ENCODE results near the gene OTUD3. TPM values are rescaled to one million over a fixed set of nuclear protein-coding genes. Genes with fewer than 3 reads are reported as not detected.

The OTUD3 gene
- total and polyA plus RNA-seq, 9 of the 15 experiments (the other 6 are each of a cell fraction or from before 2014, with no cell fraction given) = 2.0 to 16.6 (median 11.0) TPM

DNA sequence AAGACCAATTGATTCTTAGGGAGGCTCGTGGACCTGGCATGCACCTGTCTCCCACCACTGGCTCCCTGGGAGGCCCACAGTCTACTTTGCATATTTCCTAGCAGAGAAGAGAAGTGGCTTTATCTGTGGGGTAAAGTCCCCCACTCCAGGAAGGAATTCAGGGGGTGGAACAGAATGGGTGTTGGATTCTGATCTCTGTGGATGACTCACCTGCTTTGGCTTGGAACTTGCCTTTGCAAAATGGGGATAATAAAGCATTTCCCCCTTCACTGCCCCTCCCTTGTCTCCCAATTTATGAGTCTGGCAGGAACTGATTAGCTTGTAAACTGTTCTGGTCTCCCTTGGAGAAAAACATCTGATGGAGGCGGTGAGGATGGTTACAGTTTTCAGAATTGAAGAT, 21.2 kb upstream of the OTUD3 start (continued):
- TF ChIP-seq, protein P1, sequence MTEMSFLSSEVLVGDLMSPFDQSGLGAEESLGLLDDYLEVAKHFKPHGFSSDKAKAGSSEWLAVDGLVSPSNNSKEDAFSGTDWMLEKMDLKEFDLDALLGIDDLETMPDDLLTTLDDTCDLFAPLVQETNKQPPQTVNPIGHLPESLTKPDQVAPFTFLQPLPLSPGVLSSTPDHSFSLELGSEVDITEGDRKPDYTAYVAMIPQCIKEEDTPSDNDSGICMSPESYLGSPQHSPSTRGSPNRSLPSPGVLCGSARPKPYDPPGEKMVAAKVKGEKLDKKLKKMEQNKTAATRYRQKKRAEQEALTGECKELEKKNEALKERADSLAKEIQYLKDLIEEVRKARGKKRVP (CRISPR knock-in tag; IDR thresholded peaks at IDR 0.05) = no peak
- TF ChIP-seq TBL1XR1 (IDR thresholded peaks at IDR 0.05; ENCODE audit: low read length in 2 of 2) = no peak
- no peak for TF ChIP-seq ZFX (CRISPR knock-in tag; IDR thresholded peaks at IDR 0.05)
- TF ChIP-seq, protein P2, sequence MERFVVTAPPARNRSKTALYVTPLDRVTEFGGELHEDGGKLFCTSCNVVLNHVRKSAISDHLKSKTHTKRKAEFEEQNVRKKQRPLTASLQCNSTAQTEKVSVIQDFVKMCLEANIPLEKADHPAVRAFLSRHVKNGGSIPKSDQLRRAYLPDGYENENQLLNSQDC (CRISPR knock-in tag; IDR thresholded peaks at IDR 0.05) = no peak
- TF ChIP-seq ZNF79 (CRISPR knock-in tag; IDR thresholded peaks at IDR 0.05; ENCODE audit: low read depth) = no peak
- no peak for TF ChIP-seq TOE1 (IDR thresholded peaks at IDR 0.05; ENCODE audit: borderline replicate concordance)
- TF ChIP-seq TOE1 (CRISPR knock-in tag; IDR thresholded peaks at IDR 0.05; ENCODE audit: borderline replicate concordance, low read depth) = no peak
- TF ChIP-seq ZKSCAN3 (CRISPR knock-in tag; IDR thresholded peaks at IDR 0.05) = no peak
- TF ChIP-seq RBM17 (IDR thresholded peaks at IDR 0.05; ENCODE audit: borderline replicate concordance, low read depth, low read length) = no peak
- TF ChIP-seq ESRRA (IDR thresholded peaks at IDR 0.05; ENCODE audit: borderline replicate concordance, low read depth) = no peak
- TF ChIP-seq RCOR1 (IDR thresholded peaks at IDR 0.05; ENCODE audit: borderline replicate concordance in 1 of 2, low read depth in 2 of 2, low read length in 2 of 2) = peak in 1 of 2 experiments; percentile 60; a peak in 1 of 4 replicates
- peak; percentile 61; the same call in 1 of the 2 replicates for TF ChIP-seq EP300 (IDR thresholded peaks at IDR 0.05; ENCODE audit: low read length)
- TF ChIP-seq TEAD1 (CRISPR knock-in tag; IDR thresholded peaks at IDR 0.05) = no peak; a peak in 1 of 4 replicates
- TF ChIP-seq CBFA2T2 (conservative IDR thresholded peaks at IDR 0.05) = peak; percentile 86
- TF ChIP-seq CTBP1 (IDR thresholded peaks at IDR 0.05; ENCODE audit: borderline replicate concordance) = no peak
- TF ChIP-seq FOXM1 (IDR thresholded peaks at IDR 0.05; ENCODE audit: low read depth) = no peak
- TF ChIP-seq FOXM1 (CRISPR knock-in tag; IDR thresholded peaks at IDR 0.05; ENCODE audit: low read depth) = no peak
- TF ChIP-seq POLR2B (IDR thresholded peaks at IDR 0.05; ENCODE audit: low read depth, partially characterized antibody) = no peak
- TF ChIP-seq SNIP1 (IDR thresholded peaks at IDR 0.05; ENCODE audit: low read depth) = no peak
- TF ChIP-seq, protein P3, sequence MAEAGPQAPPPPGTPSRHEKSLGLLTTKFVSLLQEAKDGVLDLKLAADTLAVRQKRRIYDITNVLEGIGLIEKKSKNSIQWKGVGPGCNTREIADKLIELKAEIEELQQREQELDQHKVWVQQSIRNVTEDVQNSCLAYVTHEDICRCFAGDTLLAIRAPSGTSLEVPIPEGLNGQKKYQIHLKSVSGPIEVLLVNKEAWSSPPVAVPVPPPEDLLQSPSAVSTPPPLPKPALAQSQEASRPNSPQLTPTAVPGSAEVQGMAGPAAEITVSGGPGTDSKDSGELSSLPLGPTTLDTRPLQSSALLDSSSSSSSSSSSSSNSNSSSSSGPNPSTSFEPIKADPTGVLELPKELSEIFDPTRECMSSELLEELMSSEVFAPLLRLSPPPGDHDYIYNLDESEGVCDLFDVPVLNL (CRISPR knock-in tag; IDR thresholded peaks at IDR 0.05; ENCODE audit: low read depth) = no peak
- no peak for TF ChIP-seq STAT5B (CRISPR knock-in tag; IDR thresholded peaks at IDR 0.05)
- TF ChIP-seq, protein P4, sequence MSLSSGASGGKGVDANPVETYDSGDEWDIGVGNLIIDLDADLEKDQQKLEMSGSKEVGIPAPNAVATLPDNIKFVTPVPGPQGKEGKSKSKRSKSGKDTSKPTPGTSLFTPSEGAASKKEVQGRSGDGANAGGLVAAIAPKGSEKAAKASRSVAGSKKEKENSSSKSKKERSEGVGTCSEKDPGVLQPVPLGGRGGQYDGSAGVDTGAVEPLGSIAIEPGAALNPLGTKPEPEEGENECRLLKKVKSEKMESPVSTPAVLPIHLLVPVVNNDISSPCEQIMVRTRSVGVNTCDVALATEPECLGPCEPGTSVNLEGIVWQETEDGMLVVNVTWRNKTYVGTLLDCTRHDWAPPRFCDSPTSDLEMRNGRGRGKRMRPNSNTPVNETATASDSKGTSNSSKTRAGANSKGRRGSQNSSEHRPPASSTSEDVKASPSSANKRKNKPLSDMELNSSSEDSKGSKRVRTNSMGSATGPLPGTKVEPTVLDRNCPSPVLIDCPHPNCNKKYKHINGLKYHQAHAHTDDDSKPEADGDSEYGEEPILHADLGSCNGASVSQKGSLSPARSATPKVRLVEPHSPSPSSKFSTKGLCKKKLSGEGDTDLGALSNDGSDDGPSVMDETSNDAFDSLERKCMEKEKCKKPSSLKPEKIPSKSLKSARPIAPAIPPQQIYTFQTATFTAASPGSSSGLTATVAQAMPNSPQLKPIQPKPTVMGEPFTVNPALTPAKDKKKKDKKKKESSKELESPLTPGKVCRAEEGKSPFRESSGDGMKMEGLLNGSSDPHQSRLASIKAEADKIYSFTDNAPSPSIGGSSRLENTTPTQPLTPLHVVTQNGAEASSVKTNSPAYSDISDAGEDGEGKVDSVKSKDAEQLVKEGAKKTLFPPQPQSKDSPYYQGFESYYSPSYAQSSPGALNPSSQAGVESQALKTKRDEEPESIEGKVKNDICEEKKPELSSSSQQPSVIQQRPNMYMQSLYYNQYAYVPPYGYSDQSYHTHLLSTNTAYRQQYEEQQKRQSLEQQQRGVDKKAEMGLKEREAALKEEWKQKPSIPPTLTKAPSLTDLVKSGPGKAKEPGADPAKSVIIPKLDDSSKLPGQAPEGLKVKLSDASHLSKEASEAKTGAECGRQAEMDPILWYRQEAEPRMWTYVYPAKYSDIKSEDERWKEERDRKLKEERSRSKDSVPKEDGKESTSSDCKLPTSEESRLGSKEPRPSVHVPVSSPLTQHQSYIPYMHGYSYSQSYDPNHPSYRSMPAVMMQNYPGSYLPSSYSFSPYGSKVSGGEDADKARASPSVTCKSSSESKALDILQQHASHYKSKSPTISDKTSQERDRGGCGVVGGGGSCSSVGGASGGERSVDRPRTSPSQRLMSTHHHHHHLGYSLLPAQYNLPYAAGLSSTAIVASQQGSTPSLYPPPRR (CRISPR knock-in tag; IDR thresholded peaks at IDR 0.05; ENCODE audit: borderline replicate concordance) = no peak
- no peak for TF ChIP-seq ZNF507 (tag; conservative IDR thresholded peaks at IDR 0.05)
- TF ChIP-seq CSDE1 (IDR thresholded peaks at IDR 0.05) = no peak
